Measurements from ENCODE around the gene CPSF4. TPM values are rescaled to one million over a fixed set of nuclear protein-coding genes. Genes with fewer than 3 reads are reported as not detected.

Gene CPSF4
- polyA plus RNA-seq, 3 donors, result 37.2 to 44.3 (median 40.9) TPM

DNA sequence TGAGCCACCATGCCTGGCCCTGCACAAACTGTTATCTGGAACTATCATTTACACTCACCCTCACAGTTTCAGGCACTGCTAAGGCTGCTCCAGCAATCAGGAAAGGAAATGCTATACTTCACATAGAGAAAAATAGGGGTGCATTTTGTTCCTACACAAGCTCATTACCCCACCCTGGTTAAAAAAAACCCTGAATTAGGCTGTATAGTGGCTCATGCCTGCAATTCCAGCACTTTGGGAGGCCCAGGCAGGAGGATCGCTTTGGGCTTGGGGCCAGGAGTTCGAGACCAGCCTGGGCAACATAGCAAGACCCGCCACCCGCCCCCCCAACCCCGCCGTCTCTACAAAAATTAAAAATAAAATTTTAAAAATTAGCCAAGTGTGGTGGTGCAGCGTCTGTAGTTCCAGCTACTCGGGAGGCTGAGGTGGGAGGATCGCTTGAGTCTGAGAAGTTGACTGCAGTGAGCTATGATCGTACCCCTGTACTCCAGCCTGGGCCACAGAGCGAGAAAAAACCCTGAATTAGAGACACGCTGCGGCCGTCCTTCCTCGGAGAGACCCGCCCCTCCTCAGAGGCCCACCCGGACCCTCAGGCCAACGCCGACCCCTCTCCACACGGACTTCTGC is 684 bp upstream of the CPSF4 start:
- DNase-seq, result no peak

DNA sequence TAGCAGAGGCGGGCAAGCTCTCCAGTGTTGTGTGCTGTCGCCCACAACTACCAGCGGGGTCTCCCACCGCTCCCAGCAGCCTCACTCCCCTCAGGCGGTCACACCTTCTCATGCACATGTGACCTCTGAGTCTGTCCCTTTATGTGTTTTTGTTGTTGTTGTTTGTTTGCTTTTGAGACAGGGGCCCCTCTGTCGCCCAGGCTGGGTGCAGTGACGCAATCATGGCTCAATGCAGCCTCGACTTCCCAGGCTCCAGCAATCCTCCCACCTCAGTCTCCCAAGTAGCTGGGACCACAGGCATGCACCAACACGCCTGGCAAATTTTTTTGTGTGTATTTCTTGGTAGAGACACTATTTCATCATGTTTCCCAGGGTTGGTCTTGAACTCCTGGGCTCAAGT is 1.5 kb downstream of the CPSF4 start:
- no peak for DNase-seq

DNA sequence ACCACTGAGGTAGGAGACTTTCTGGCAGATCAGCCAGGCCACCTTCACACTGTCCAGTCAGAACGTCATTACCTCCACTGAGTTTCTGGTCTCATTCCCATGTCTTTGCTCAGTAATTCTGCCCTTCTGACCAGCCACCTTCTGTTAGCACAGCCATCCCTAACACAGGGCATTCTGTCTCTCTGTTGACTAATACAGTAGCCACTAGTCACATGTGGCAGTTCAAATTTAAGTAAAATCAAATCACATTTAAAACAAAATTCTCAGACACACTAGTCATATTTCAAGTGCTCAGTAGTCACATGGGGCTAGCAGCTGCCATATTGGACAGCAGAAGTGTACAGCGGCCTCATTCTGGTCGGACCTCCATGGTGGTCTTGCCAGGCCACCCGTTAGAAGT is 7.4 kb downstream of the CPSF4 start:
- DNase-seq, result no peak

- no peak for DNase-seq
These were observed 9.2 kb downstream of the CPSF4 start for GRCh38 chr7:99447943-99448342.

DNA sequence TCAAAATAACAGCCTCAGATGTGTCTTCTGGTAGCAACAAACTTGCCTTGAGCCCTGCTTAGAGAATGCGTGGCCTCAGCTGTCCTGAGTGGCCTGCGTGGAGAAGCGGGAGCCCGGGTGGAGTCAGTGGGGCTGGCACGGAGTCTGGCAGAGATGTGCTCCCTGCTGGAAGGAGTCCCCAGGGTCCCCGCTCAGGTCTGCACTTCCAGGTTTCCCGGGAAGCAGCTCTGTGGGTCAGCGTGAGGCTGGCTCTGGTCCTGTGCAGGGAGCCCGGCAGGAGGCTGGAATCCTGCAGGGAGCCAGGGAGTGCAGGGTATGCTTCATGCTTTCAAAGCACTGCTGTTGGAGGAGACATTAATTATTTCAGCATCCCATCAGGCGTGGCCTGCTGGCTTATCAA is 10.1 kb downstream of the CPSF4 start:
- DNase-seq, result no peak

DNA sequence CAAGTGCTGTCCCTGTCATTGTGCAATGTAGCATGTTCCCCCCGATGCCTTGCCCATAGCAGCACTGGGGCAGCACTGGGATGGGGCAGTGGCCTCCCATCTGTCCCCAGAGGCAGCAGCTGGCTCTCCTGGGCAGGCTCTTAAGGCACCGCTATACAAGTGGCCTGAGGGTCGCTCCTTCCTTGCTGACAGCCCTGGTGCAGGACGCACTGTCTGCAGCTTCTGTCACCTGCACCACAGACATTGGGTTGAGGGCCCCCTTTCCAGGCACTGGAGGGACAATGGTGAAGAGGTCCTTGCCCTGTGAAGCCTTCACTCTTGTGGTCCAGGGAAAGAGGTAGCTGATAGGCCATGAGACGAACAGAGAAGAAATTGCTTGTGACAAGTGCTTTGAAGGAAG is 10.6 kb downstream of the CPSF4 start:
- no peak for DNase-seq

DNA sequence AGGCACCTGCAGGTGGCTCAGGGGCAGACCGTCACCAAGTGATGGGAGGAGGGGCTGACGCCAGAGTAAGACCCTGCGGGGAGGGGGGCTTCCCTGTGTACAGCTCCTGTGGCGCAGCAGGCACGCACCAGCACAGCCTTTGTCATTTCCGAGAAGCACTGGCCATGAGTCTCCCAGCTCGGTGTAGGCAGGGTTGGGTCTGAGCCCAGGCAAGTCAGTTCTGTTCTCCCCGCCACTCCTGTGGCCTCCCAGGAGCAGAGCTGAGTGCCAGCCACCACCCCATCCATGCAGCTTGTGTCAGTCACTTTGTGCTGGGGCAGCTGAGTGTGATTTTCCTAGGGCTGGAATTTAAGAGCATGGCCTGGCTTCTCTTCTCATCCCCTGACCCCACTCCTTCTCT is 13.2 kb downstream of the CPSF4 start:
- no peak for DNase-seq

GRCh38 chr7:99452541-99452940 is 13.8 kb downstream of the CPSF4 start:
- no peak for DNase-seq

- DNase-seq, result no peak
These were observed 14.4 kb downstream of the CPSF4 start for GRCh38 chr7:99453105-99453504.

GRCh38 chr7:99455874-99456273 is 17.1 kb downstream of the CPSF4 start:
- no peak for DNase-seq

DNA sequence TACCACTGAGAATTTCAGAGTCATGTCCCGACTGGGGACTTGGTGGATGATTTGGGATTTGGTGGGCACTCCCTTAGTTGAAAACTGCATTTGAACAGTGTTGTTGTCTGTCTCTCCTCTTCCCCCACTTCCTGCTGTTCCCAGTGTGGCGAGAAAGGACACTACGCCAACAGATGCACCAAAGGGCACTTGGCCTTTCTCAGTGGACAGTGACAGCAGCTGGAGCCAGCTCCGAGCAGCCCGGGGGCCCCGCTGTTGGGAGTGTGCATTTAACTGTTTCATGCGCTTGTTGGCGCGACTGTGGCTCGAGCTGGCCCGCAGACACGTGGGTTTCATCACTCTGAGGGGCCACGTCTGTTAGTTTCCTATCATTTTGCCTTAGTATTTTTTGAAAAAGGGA is 17.5 kb downstream of the CPSF4 start:
- DNase-seq, result no peak

DNA sequence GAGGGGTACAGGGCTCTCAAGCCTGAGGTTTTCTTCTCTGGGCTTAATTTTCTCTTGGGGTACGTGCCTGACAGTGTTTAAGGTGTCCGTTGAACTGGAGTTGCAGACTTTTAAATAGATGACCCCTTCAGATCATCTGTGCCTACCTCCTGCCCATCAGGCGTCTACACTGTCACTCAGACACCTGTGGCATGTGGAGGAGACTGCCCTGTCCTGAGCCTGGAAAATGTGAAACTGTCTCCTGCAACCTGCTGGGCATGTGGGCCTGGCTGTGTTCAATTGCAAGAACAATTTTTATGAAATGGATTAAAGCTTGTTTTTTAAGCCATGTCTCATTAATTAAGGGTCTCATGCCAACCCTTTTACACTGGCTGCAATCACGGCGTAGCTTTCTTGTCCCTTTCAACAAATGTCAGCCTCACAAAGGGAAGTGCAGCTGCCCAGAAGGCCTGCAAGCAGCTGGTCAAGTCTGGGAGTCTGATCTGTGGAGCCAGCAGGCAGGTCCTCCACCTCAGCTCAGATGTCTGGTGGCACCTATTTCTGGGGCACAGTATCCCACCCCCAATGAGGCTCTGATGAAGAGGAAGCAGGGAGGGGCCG is 18.4 kb downstream of the CPSF4 start:
- no peak for DNase-seq

DNA sequence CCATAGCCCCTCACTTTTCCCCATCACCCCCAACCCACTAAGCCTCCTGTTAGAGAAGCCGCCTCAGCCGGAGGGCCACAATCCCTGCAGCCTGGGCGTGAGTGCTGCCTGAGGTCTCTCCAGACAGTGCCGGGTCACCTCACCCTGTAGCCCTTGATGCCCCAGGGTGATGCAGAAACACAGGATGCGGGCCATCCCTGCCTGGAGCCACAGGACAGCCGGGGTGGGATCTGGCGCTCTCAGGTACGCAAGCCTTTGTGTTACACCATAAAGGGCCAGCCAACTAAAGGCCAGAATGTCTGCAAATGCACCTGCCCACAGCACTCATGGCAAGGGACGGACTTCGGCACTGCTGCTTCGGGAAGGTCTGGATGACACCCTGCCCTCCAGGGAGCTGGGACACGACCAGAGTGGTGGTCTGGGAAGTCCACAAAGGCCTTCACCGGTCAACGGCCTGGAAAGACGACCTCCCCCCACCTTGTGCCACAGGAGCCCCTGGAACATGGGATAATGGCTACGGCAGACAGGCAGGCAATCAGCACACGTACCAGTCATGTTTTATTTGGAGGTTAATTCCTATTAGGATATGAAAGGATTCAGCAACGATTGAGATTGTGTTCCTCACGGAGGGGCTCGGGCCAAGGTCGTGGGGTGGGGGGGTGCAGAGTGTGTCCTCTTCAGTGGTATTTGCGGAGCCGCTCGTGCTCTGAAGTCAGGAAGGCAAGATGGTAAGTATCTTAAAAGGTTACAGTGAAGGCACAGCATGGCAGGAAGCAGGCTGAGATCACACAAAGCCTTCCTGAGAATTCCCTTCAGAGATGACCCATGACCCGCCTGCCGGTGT is 19.1 kb downstream of the CPSF4 start:
- no peak for DNase-seq

GRCh38 chr7:99459087-99459486 is 20.3 kb downstream of the CPSF4 start:
- DNase-seq, result no peak

DNA sequence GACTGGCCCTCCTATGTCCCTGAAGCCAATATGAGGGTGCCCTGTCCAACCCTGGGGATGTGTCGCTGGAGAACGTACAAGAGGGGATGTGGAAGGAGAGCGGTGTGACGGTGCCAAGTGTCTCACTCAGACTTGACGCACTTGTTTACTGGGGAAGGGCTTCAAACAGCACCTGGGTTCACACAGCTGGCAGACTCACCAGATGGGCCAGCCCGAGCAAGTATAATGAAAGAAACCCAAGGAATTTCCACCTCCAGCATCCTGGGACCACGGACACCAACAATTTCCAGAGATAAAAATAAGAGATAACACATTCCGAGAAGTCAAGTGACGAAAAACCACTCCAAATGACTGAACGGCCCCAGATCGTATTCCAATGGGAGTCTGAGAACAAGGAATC is 21.9 kb downstream of the CPSF4 start:
- no peak for DNase-seq

GRCh38 chr7:99461221-99461620 is 22.5 kb downstream of the CPSF4 start:
- no peak for DNase-seq

GRCh38 chr7:99465421-99465768 is 26.7 kb downstream of the CPSF4 start:
- DNase-seq, result no peak

DNA sequence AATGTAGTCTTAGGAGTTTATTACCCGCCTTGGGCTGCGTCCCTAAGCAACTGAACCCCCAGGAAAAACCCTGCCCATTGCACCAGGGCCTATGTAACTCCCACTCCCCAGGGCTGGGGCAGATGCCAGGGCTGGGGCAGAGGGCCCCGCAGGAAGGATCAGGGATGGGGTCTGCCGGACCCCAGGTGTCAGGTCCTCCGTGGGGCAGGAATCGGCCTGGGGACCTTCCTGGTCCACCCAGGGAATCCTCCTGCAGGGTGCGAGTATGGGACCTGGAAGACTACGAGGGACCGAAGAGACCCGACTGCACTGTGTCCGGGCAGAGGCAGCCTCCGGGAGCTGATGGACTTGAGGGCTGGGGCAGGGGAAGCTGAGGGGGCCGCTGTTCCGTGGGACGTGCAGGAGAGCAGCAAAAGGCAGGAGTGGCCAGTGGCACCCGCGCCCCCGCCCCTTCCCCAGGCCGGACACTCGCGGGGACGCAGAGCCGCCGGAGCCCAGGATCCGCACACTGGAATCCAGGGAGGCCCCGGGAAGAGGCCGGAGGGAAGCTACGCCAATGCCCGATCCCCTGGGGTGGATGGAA is 29.7 kb downstream of the CPSF4 start:
- DNase-seq, result no peak

GRCh38 chr7:99469381-99470065 is 30.8 kb downstream of the CPSF4 start:
- DNase-seq, result no peak

- peak; percentile 97 for DNase-seq
These were observed 34.0 kb downstream of the CPSF4 start, which contains the start of gene ZNF789 for GRCh38 chr7:99472561-99473314. TSS of gene ZNF789 (plus strand) at chr7:99472890. CDS start at chr7:99476457, 3,567 bp downstream.

DNA sequence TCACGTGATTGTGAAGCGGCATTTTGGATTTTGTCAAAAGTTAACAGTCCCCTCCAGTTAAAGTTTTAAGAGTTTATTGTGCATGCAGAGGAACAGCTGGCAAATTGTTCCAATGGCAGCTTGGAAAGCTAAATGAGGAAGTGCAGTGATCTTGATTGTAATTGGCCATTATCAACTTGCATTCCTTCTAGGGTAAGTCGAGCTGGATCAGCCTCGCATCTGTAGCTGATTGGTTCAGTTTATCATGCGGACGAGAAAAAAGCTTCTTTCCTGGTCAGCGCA is 34.5 kb downstream of the CPSF4 start:
- DNase-seq, result peak; percentile 54

GRCh38 chr7:99476107-99476506 is 37.4 kb downstream of the CPSF4 start:
- no peak for DNase-seq
